ENCODE measurements around the gene IFI27L2.

Gene IFI27L2

GRCh38 chr14:94128216-94128839, 1.1 kb downstream of the IFI27L2 start:
- Histone ChIP-seq H3K27ac (replicated peaks) (no peak overlapping the region), H3K27me3 (ENCODE audit: insufficient read depth, poor library complexity, severe bottlenecking) (peaks cover 5% of the 10 kb centered on the region), H3K4me3 (replicated peaks; ENCODE audit: insufficient read depth, low read length) (no peak overlapping the region)
- DNase-seq (ENCODE audit: low read depth in 1 of 2, low spot score in 1 of 2) = no peak
- TF ChIP-seq GABPA (IDR thresholded peaks at IDR 0.05; ENCODE audit: low read depth) (no peak), CTCF (IDR thresholded peaks at IDR 0.05; ENCODE audit: insufficient read depth, low read length) (no peak), REST (IDR thresholded peaks at IDR 0.05; ENCODE audit: insufficient replicate concordance, low read depth) (no peak), POLR2AphosphoS5 (IDR thresholded peaks at IDR 0.05; ENCODE audit: low read depth) (no peak), SPI1 (IDR thresholded peaks at IDR 0.05; ENCODE audit: borderline replicate concordance, low read depth) (no peak)

GRCh38 chr14:94127330-94127729, 2.1 kb downstream of the IFI27L2 start:
- peaks cover 5% of the 10 kb centered on the region for H3K27me3 ChIP-seq (ENCODE audit: insufficient read depth, poor library complexity, severe bottlenecking)
- H3K27ac ChIP-seq (replicated peaks) = no peak overlapping the region
- H3K4me3 ChIP-seq (replicated peaks; ENCODE audit: insufficient read depth, low read length) = no peak overlapping the region
- no peak for DNase-seq (ENCODE audit: low read depth in 1 of 2, low spot score in 1 of 2)
- TF ChIP-seq SPI1 (IDR thresholded peaks at IDR 0.05; ENCODE audit: borderline replicate concordance, low read depth) (no peak), CTCF (IDR thresholded peaks at IDR 0.05; ENCODE audit: insufficient read depth, low read length) (no peak), REST (IDR thresholded peaks at IDR 0.05; ENCODE audit: insufficient replicate concordance, low read depth) (no peak), GABPA (IDR thresholded peaks at IDR 0.05; ENCODE audit: low read depth) (no peak), POLR2AphosphoS5 (IDR thresholded peaks at IDR 0.05; ENCODE audit: low read depth) (no peak)

GRCh38 chr14:94126800-94127199, 2.6 kb downstream of the IFI27L2 start:
- TF ChIP-seq GABPA (IDR thresholded peaks at IDR 0.05; ENCODE audit: low read depth) = no peak
- no peak for TF ChIP-seq CTCF (IDR thresholded peaks at IDR 0.05; ENCODE audit: insufficient read depth, low read length)
- TF ChIP-seq REST (IDR thresholded peaks at IDR 0.05; ENCODE audit: insufficient replicate concordance, low read depth) = no peak
- TF ChIP-seq SPI1 (IDR thresholded peaks at IDR 0.05; ENCODE audit: borderline replicate concordance, low read depth) = no peak
- peaks cover 5% of the 10 kb centered on the region for H3K27me3 ChIP-seq (ENCODE audit: insufficient read depth, poor library complexity, severe bottlenecking)
- no peak overlapping the region for H3K27ac ChIP-seq (replicated peaks)
- no peak overlapping the region for H3K4me3 ChIP-seq (replicated peaks; ENCODE audit: insufficient read depth, low read length)
- no peak for DNase-seq (ENCODE audit: low read depth in 1 of 2, low spot score in 1 of 2)

Measured in HL-60 (cell line).